ENCODE measurements around the gene COL23A1.
A peak's percentile ranks its signal among the peaks of the same experiment; 100 is the strongest.

Gene COL23A1

GRCh38 chr5:178284093-178284675 is 306.0 kb downstream of the COL23A1 start:
- DNase-seq (ENCODE audit: low read depth in 2 of 2), result no peak

GRCh38 chr5:178283520-178283919 is 306.7 kb downstream of the COL23A1 start:
- no peak for DNase-seq (ENCODE audit: low read depth in 2 of 2)

GRCh38 chr5:178282391-178282790 is 307.8 kb downstream of the COL23A1 start:
- DNase-seq (ENCODE audit: low read depth in 2 of 2), result no peak

- no peak for DNase-seq (ENCODE audit: low read depth in 2 of 2)
These were observed 308.9 kb downstream of the COL23A1 start for GRCh38 chr5:178281331-178281730.

GRCh38 chr5:178280631-178281030 is 309.6 kb downstream of the COL23A1 start:
- no peak for DNase-seq (ENCODE audit: low read depth in 2 of 2)

GRCh38 chr5:178279723-178280438 is 310.3 kb downstream of the COL23A1 start:
- DNase-seq (ENCODE audit: low read depth in 2 of 2), result peak; percentile 25 to 60

- DNase-seq (ENCODE audit: low read depth in 2 of 2), result no peak
These were observed 311.0 kb downstream of the COL23A1 start for GRCh38 chr5:178279026-178279722.

GRCh38 chr5:178278358-178279023 is 311.7 kb downstream of the COL23A1 start:
- no peak for DNase-seq (ENCODE audit: low read depth in 2 of 2)

- no peak for DNase-seq (ENCODE audit: low read depth in 2 of 2)
These were observed 312.3 kb downstream of the COL23A1 start for GRCh38 chr5:178277866-178278265.

GRCh38 chr5:178277346-178277745 is 312.8 kb downstream of the COL23A1 start:
- no peak for DNase-seq (ENCODE audit: low read depth in 2 of 2)

- no peak for DNase-seq (ENCODE audit: low read depth in 2 of 2)
These were observed 315.2 kb downstream of the COL23A1 start for GRCh38 chr5:178274781-178275537.

GRCh38 chr5:178273665-178274541 is 316.3 kb downstream of the COL23A1 start:
- no peak for DNase-seq (ENCODE audit: low read depth in 2 of 2)

- DNase-seq (ENCODE audit: low read depth in 2 of 2), result no peak
These were observed 317.2 kb downstream of the COL23A1 start for GRCh38 chr5:178273041-178273440.

GRCh38 chr5:178272591-178272990 is 317.6 kb downstream of the COL23A1 start:
- DNase-seq (ENCODE audit: low read depth in 2 of 2), result no peak

- no peak for DNase-seq (ENCODE audit: low read depth in 2 of 2)
These were observed 318.3 kb downstream of the COL23A1 start for GRCh38 chr5:178271726-178272479.

- no peak for DNase-seq (ENCODE audit: low read depth in 2 of 2)
These were observed 319.0 kb downstream of the COL23A1 start for GRCh38 chr5:178271231-178271630.

GRCh38 chr5:178269499-178269898 is 320.7 kb downstream of the COL23A1 start:
- DNase-seq (ENCODE audit: low read depth in 2 of 2), result no peak

- no peak for DNase-seq (ENCODE audit: low read depth in 2 of 2)
These were observed 322.3 kb downstream of the COL23A1 start for GRCh38 chr5:178267876-178268275.

- DNase-seq (ENCODE audit: low read depth in 2 of 2), result no peak
These were observed 322.9 kb downstream of the COL23A1 start for GRCh38 chr5:178267245-178267644.

- DNase-seq (ENCODE audit: low read depth in 2 of 2), result no peak
These were observed 323.6 kb downstream of the COL23A1 start for GRCh38 chr5:178266581-178266980.
